MM.1S (cell line): ENCODE results near the gene ACTR2.

ENCODE experiments used
- DNase-seq: peaks from one replicate; pipeline ENCODE4 v3.0.0-alpha.2; 2015
- H2AFZ ChIP-seq: fragments of 300-600 bp; sonication (generic); 2 replicates; pipeline ENCODE4 v1.6.0; 2016; ENCODE audit warnings: antibody characterized with exemption, low read length
- H3F3A ChIP-seq: fragments of 300-600 bp; sonication (generic); 2 replicates; pipeline ENCODE4 v1.6.1; 2016; ENCODE audit warnings: mild to moderate bottlenecking, antibody characterized with exemption, low read length, moderate library complexity, mixed read lengths; ENCODE audit not compliant: insufficient read depth
- H3K27ac ChIP-seq: fragments of 300-600 bp; sonication (generic); 2 replicates; pipeline ENCODE4 v1.5.1; 2016; ENCODE audit warnings: mild to moderate bottlenecking, low read length
- H3K27me3 ChIP-seq: fragments of 300-600 bp; sonication (generic); replicated peaks from 2 replicates; pipeline ENCODE4 v1.6.0; 2016; ENCODE audit warnings: low read length; ENCODE audit not compliant: insufficient read depth
- H3K36me3 ChIP-seq: fragments of 300-600 bp; sonication (generic); replicated peaks from 2 replicates; pipeline ENCODE4 v1.6.1; 2016; ENCODE audit warnings: mild to moderate bottlenecking, low read length, mixed read lengths; ENCODE audit not compliant: insufficient read depth
- H3K4me1 ChIP-seq: fragments of 300-600 bp; sonication (generic); 2 replicates; pipeline ENCODE4 v1.6.1; 2016; ENCODE audit warnings: low read length, mixed read lengths
- H3K4me2 ChIP-seq: fragments of 300-600 bp; sonication (generic); 2 replicates; pipeline ENCODE4 v1.6.0; 2016; ENCODE audit warnings: low read depth, low read length
- H3K4me3 ChIP-seq: fragments of 300-600 bp; sonication (generic); 2 replicates; pipeline ENCODE4 v1.5.1; 2016; ENCODE audit warnings: low read length, mixed read lengths
- H3K79me2 ChIP-seq: fragments of 300-600 bp; sonication (generic); 2 replicates; pipeline ENCODE4 v1.6.1; 2016; ENCODE audit warnings: mixed run types, low read length, mixed read lengths
- H3K9ac ChIP-seq: fragments of 300-600 bp; sonication (generic); 2 replicates; pipeline ENCODE4 v1.6.1; 2016; ENCODE audit warnings: low read length, mixed read lengths
- H3K9me2 ChIP-seq: fragments of 300-600 bp; sonication (generic); replicated peaks from 2 replicates; pipeline ENCODE4 v1.6.1; 2016; ENCODE audit warnings: mild to moderate bottlenecking, low read length, mixed read lengths; ENCODE audit not compliant: insufficient read depth
- H3K9me3 ChIP-seq: fragments of 300-600 bp; sonication (generic); replicated peaks from 2 replicates; pipeline ENCODE4 v1.6.1; 2016; ENCODE audit warnings: mild to moderate bottlenecking, low read length, mixed read lengths; ENCODE audit not compliant: insufficient read depth
- H4K20me1 ChIP-seq: fragments of 300-600 bp; sonication (generic); 2 replicates; pipeline ENCODE4 v1.6.1; 2016; ENCODE audit warnings: mild to moderate bottlenecking, low read length, moderate library complexity, mixed read lengths; ENCODE audit not compliant: insufficient read depth
- EZH2 ChIP-seq: fragments of 300-600 bp; sonication (generic); optimal IDR thresholded peaks from 2 replicates; pipeline ENCODE3; 2017; ENCODE audit warnings: low read depth, mild to moderate bottlenecking, antibody characterized with exemption, low read length, mixed read lengths
- EZH2phosphoT487 ChIP-seq: fragments of 300-600 bp; sonication (generic); IDR thresholded peaks from 2 replicates; pipeline ENCODE4 v1.6.1; 2018; ENCODE audit warnings: antibody characterized with exemption, low read length
- TF ChIP-seq, protein P1 (sequence below): fragments of 300-600 bp; sonication (generic); IDR thresholded peaks from 2 replicates; pipeline ENCODE4 v1.5.1; 2016; ENCODE audit warnings: antibody characterized with exemption, low read length, mixed read lengths

ACTR2 gene

DNA sequence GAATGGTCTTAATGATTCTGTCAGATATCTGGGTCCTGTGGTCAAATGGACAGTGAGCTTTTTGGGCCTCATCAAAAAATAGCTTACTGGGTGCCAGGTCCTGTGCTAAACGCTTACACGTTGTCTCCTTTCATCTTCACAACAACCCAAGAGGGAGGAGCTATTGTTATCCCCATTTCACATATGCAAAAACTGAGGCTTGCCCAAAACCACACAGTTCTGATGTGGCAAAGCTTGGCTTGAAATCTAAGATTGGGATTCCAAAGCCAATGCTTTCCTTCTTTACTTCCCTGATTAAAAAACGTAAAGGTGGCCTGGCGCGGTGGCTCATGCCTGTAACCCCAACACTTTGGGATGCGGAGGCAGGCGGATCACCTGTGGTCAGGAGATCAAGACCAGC, 69.3 kb downstream of the ACTR2 start:
- TF ChIP-seq EZH2 (no peak), EZH2phosphoT487 (no peak)
- TF ChIP-seq, protein P1, sequence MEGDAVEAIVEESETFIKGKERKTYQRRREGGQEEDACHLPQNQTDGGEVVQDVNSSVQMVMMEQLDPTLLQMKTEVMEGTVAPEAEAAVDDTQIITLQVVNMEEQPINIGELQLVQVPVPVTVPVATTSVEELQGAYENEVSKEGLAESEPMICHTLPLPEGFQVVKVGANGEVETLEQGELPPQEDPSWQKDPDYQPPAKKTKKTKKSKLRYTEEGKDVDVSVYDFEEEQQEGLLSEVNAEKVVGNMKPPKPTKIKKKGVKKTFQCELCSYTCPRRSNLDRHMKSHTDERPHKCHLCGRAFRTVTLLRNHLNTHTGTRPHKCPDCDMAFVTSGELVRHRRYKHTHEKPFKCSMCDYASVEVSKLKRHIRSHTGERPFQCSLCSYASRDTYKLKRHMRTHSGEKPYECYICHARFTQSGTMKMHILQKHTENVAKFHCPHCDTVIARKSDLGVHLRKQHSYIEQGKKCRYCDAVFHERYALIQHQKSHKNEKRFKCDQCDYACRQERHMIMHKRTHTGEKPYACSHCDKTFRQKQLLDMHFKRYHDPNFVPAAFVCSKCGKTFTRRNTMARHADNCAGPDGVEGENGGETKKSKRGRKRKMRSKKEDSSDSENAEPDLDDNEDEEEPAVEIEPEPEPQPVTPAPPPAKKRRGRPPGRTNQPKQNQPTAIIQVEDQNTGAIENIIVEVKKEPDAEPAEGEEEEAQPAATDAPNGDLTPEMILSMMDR, result no peak
- Histone ChIP-seq H3F3A (peaks cover 22% of the 10 kb centered on the region), H3K4me2 (no peak overlapping the region), H3K27me3 (no peaks in the 10 kb centered on the region), H3K4me3 (no peak overlapping the region), H3K9me3 (no peaks in the 10 kb centered on the region), H4K20me1 (no peaks in the 10 kb centered on the region), H3K79me2 (no peaks in the 10 kb centered on the region), H3K36me3 (no peaks in the 10 kb centered on the region), H3K9me2 (no peaks in the 10 kb centered on the region), H3K4me1 (peaks cover 21% of the 10 kb centered on the region), H2AFZ (no peak overlapping the region), H3K27ac (no peak overlapping the region), H3K9ac (no peak overlapping the region)
- no peak for DNase-seq

DNA sequence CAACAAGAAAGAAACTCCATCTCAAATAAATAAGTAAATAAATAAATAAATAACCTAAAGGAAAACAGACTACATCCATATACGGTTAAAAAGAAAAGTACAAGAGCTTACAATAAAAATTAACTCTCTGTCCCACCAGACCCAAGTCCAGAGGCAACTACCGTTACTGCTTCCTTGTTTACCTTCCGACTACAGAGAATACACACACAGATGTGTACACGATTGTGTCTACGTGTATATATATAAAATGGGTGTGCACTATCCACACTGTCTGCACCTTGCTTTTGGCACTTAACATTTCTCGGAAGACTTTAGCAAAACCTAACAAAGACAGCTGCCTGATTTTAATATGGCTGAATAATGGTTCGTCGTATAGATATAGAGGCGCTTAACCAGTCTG, 69.9 kb downstream of the ACTR2 start:
- Histone ChIP-seq H3K4me3 (no peak overlapping the region), H3K9me3 (no peaks in the 10 kb centered on the region), H2AFZ (no peak overlapping the region), H3K27ac (no peak overlapping the region), H3K36me3 (no peaks in the 10 kb centered on the region), H3K9ac (no peak overlapping the region), H4K20me1 (no peaks in the 10 kb centered on the region), H3K79me2 (no peaks in the 10 kb centered on the region), H3K27me3 (no peaks in the 10 kb centered on the region), H3K4me1 (peaks cover 27% of the 10 kb centered on the region), H3K9me2 (no peaks in the 10 kb centered on the region), H3K4me2 (no peak overlapping the region), H3F3A (peaks cover 22% of the 10 kb centered on the region)
- no peak for DNase-seq
- TF ChIP-seq EZH2 (no peak), EZH2phosphoT487 (no peak)
- TF ChIP-seq, protein P1, result no peak

DNA sequence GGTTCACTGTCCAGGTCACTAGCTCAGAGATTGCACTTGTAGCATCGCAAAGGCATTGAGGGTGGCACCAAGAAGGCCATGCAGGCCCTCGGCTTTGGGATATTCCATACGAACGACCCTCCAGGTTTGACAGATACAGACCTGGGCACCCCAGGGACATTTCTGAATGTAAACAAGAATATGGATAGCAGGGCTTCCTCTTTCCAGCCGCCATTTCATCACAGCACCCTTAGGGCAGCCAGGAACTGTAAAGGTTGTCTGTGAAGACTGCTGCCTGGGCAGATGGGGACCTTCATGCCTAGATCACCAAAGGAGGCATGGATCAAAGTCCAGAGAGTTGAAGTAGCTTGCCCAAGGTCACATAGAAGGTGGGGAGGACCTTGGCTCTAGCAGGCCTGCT, 70.5 kb downstream of the ACTR2 start:
- Histone ChIP-seq H3K27me3 (no peaks in the 10 kb centered on the region), H3K79me2 (no peaks in the 10 kb centered on the region), H4K20me1 (no peaks in the 10 kb centered on the region), H3K9me2 (no peaks in the 10 kb centered on the region), H3K4me3 (no peak overlapping the region), H3K4me2 (no peak overlapping the region), H3K4me1 (peaks cover 28% of the 10 kb centered on the region), H3F3A (peaks cover 22% of the 10 kb centered on the region), H2AFZ (no peak overlapping the region), H3K9me3 (no peaks in the 10 kb centered on the region), H3K9ac (no peak overlapping the region), H3K27ac (no peak overlapping the region), H3K36me3 (no peaks in the 10 kb centered on the region)
- no peak for DNase-seq
- TF ChIP-seq, protein P1, result no peak
- no peak for TF ChIP-seq EZH2
- TF ChIP-seq EZH2phosphoT487, result no peak

DNA sequence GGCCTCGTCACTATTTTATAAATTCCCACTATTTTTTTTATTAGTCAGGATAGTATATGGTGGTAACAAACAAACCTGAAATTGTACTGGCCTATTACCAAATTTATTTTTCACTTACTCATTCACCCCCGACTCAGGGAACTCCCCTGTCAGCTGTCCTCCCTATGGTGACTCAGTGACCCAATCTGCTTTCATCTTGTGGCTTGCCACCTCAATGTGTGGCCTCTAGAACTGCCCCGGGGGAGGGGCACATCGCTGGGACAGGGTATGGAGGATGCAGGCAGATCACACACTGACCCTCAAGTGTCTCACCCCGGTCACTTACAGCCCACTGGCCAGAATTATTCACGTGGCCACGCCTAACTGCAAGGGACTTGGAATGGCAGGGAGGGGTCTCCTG, 71.6 kb downstream of the ACTR2 start:
- no peak for TF ChIP-seq EZH2
- TF ChIP-seq, protein P1, result no peak
- no peak for TF ChIP-seq EZH2phosphoT487
- Histone ChIP-seq H3K4me3 (no peak overlapping the region), H3K4me1 (peaks cover 28% of the 10 kb centered on the region), H3F3A (peaks cover 22% of the 10 kb centered on the region), H3K4me2 (no peak overlapping the region), H2AFZ (no peak overlapping the region), H3K79me2 (no peaks in the 10 kb centered on the region), H4K20me1 (no peaks in the 10 kb centered on the region), H3K27ac (no peak overlapping the region), H3K9me2 (no peaks in the 10 kb centered on the region), H3K9ac (no peak overlapping the region), H3K27me3 (no peaks in the 10 kb centered on the region), H3K9me3 (no peaks in the 10 kb centered on the region), H3K36me3 (no peaks in the 10 kb centered on the region)
- no peak for DNase-seq
